Nephron (organoid): ENCODE results near the gene ASTL.

Source experiments
- H3K27ac Mint-ChIP-seq, 3 experiments: 2 replicates each; pipeline ENCODE4 v1.8.0; 2020; ENCODE audit warnings: mixed read lengths in 3 of 3, mild to moderate bottlenecking in 2 of 3, moderate library complexity in 1 of 3
- H3K27me3 Mint-ChIP-seq: 2 replicates; pipeline ENCODE4 v1.8.0; 2021; ENCODE audit warnings: low read depth, mild to moderate bottlenecking, moderate library complexity, mixed read lengths
- H3K36me3 Mint-ChIP-seq: 2 replicates; pipeline ENCODE4 v1.8.0; 2020; ENCODE audit warnings: low read depth, mixed read lengths
- H3K4me1 Mint-ChIP-seq: 2 replicates; pipeline ENCODE4 v1.8.0; 2020; ENCODE audit warnings: mixed read lengths
- H3K4me3 Mint-ChIP-seq, 3 experiments: 2 replicates each; pipeline ENCODE4 v1.8.0; 2020; ENCODE audit warnings: mild to moderate bottlenecking in 3 of 3, mixed read lengths in 3 of 3, moderate library complexity in 2 of 3
- H3K9me3 Mint-ChIP-seq: 2 replicates; pipeline ENCODE4 v1.8.0; 2020; ENCODE audit warnings: mixed read lengths
- TF ChIP-seq, protein P1 (sequence below), 3 experiments: fragments of 200-600 bp; sonication (generic); IDR thresholded peaks; one replicate each; pipeline ENCODE4 v1.5.0; 2021; ENCODE audit warnings: antibody characterized with exemption in 3 of 3; ENCODE audit not compliant: unreplicated experiment in 3 of 3

The ASTL gene

DNA sequence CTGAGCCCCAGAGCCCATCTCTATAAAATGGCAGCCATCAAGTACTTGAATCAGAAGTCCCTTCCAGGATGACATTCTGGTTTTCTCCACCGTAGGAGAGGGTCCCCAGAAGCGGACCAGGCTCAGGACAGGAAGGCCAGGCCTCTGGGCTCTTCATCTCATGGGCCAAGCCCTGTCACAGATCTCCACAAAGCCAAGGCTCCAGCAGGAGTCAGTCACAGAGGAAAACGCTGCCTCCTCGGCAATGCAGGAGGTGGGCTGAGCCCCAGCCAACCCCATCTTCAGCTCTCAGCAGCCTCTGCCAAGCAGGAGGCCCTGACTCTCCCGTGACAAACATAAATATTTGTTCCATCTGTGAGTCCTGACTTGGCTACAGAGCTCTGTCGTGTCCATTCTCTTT is 64.1 kb downstream of the ASTL start:
- H3K4me3 Mint-ChIP-seq, result no peak overlapping the region
- no peaks in the 10 kb centered on the region for H3K36me3 Mint-ChIP-seq
- peaks cover 27% of the 10 kb centered on the region for H3K4me1 Mint-ChIP-seq
- peaks cover 11% of the 10 kb centered on the region for H3K27me3 Mint-ChIP-seq
- H3K27ac Mint-ChIP-seq, result no peak overlapping the region
- peaks cover 21% of the 10 kb centered on the region for H3K9me3 Mint-ChIP-seq
- TF ChIP-seq, protein P1, sequence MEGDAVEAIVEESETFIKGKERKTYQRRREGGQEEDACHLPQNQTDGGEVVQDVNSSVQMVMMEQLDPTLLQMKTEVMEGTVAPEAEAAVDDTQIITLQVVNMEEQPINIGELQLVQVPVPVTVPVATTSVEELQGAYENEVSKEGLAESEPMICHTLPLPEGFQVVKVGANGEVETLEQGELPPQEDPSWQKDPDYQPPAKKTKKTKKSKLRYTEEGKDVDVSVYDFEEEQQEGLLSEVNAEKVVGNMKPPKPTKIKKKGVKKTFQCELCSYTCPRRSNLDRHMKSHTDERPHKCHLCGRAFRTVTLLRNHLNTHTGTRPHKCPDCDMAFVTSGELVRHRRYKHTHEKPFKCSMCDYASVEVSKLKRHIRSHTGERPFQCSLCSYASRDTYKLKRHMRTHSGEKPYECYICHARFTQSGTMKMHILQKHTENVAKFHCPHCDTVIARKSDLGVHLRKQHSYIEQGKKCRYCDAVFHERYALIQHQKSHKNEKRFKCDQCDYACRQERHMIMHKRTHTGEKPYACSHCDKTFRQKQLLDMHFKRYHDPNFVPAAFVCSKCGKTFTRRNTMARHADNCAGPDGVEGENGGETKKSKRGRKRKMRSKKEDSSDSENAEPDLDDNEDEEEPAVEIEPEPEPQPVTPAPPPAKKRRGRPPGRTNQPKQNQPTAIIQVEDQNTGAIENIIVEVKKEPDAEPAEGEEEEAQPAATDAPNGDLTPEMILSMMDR (IDR thresholded peaks at IDR 0.05; ENCODE audit: unreplicated experiment in 3 of 3), result no peak

DNA sequence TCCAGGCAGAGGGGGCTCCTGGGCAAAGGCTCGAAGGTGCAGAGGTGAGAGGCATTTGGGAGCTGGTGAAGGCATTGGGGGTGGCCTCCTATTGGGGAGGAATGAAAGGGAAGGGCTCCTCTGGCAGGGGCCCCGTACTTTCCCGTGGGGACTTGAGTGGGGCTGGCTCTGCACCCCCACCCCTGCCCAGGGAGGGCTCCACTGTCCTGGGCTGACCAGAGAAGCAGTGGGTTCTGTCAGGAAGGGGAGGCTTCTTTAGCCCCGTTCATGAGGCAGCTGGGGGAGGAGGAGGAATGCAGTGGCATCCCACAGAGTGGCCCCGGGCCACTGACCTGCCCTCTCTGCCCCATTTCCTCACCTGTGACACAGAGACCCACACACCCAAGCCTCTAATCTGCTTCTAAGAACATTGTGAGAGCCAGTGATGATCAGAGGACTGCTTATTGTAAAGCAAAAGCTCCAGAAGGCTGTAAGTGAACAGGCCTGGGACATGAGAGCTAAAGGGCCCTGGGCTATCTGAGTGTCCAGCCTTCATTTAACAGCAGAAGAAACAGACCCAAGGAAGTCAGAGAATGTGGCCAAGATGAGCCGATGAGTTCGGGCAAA is 65.0 kb downstream of the ASTL start:
- TF ChIP-seq, protein P1 (IDR thresholded peaks at IDR 0.05; ENCODE audit: unreplicated experiment in 3 of 3), result no peak
- no peak overlapping the region for H3K27ac Mint-ChIP-seq
- H3K27me3 Mint-ChIP-seq, result peaks cover 11% of the 10 kb centered on the region
- peaks cover 21% of the 10 kb centered on the region for H3K9me3 Mint-ChIP-seq
- H3K36me3 Mint-ChIP-seq, result no peaks in the 10 kb centered on the region
- peaks cover 31% of the 10 kb centered on the region for H3K4me1 Mint-ChIP-seq
- H3K4me3 Mint-ChIP-seq, result no peak overlapping the region
